Bronchial epithelial cell (primary cell): ENCODE results near the gene MAGI2. TPM values are rescaled to one million over a fixed set of nuclear protein-coding genes. Genes with fewer than 3 reads are reported as not detected.

Experiments
- DNase-seq: peaks from one replicate; pipeline ENCODE4 v3.0.0-alpha.2; 2010; ENCODE audit warnings: low read depth
- FAIRE-seq: peaks from 2 replicates; lab custom pipeline; 2011; peaks lifted over from hg19 to GRCh38; lab: Jason Lieb, UNC
- H3K27me3 ChIP-seq: 2 replicates; pipeline ENCODE4 v1.5.1; 2011; ENCODE audit warnings: low read length; ENCODE audit not compliant: control insufficient read depth, insufficient read depth
- H3K36me3 ChIP-seq: 2 replicates; pipeline ENCODE4 v1.5.1; 2011; ENCODE audit warnings: low read length; ENCODE audit not compliant: control insufficient read depth, insufficient read depth
- H3K4me3 ChIP-seq: 2 replicates; pipeline ENCODE4 v1.5.1; 2011; ENCODE audit warnings: mild to moderate bottlenecking, low read depth, low read length, control low read depth
- CTCF ChIP-seq: IDR thresholded peaks from 2 replicates; pipeline ENCODE4 v1.5.1; 2011; ENCODE audit warnings: mild to moderate bottlenecking, moderate library complexity, low read length, control low read depth, inconsistent platforms; ENCODE audit not compliant: insufficient read depth, severe bottlenecking
- total RNA-seq: library from RNA; depleted of rRNA; stranded (reverse); fragments of >200 nt; gene quantifications from 2 replicates; pipeline ENCODE4 v1.2.1, GENCODE V29; 2014

Gene MAGI2
- total RNA-seq, 1 donor from 2014 or later, result 2.6 TPM

DNA sequence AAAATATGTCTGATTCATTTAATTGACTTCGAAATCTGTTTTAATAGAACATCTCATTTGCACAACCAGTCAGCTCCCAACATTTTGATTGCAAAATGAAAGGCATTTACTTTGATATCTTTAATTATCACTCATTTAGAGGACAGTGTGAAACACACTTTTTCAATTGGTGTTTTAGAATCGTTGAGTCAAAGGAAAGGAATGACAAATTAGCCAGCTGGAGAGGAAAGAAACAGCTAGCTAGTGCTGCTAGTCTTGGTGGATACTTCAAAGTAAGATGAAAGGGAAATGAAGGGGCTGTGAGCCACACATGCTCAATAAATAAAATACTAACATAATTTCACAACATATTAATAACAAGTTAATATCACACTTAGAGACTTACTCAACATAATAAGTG, 1084.7 kb downstream of the MAGI2 start:
- Histone ChIP-seq H3K27me3 (no peaks in the 10 kb centered on the region), H3K4me3 (no peak overlapping the region), H3K36me3 (no peaks in the 10 kb centered on the region)
- DNase-seq (no peak), FAIRE-seq (no peak)
- TF ChIP-seq CTCF, result no peak

GRCh38 chr7:78367280-78367773, 1086.1 kb downstream of the MAGI2 start:
- H3K36me3 ChIP-seq, result no peaks in the 10 kb centered on the region
- DNase-seq, result no peak
- no peak overlapping the region for H3K4me3 ChIP-seq
- no peak for FAIRE-seq
- TF ChIP-seq CTCF, result no peak
- no peaks in the 10 kb centered on the region for H3K27me3 ChIP-seq

DNA sequence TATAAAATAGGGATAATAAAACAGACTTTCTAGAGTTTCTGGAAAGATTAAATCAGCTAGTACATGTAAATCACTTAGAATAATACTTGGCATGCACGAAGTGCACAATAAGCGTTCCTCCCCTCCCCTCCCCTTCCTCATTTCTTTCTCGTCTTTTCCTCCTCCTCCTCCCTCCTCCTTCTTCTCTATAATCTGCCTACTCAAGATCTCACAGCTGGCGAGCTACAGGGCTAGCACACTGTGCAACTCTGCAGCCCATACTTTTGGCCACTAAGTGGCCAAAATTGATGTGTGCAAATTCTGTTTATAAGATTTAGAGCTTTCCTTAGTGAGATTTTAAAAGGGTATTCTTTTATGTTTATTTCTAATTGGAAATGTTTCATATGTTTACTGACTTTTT, 1089.6 kb downstream of the MAGI2 start:
- Histone ChIP-seq H3K36me3 (no peaks in the 10 kb centered on the region), H3K4me3 (no peak overlapping the region), H3K27me3 (no peaks in the 10 kb centered on the region)
- DNase-seq (no peak), FAIRE-seq (no peak)
- no peak for TF ChIP-seq CTCF

DNA sequence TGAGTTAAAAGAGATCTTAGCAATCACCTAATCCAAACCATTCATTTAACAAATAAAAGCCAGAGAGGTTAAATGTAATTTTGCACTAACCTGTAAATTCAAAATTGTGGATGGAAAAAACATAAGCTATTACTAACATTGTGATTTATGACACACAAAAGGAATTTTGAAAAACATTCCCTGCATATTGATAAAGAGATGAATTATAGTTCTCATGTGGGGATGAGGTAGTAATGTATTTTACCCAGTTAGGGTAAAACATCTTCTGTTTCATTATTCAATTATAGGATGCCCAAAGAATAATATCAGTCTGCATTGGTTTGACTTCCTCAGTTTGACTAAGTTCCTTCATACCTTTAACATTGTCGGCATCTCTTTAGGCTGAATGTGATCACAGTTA, 1093.6 kb downstream of the MAGI2 start:
- FAIRE-seq, result no peak
- Histone ChIP-seq H3K36me3 (no peaks in the 10 kb centered on the region), H3K4me3 (no peak overlapping the region), H3K27me3 (no peaks in the 10 kb centered on the region)
- no peak for TF ChIP-seq CTCF
- no peak for DNase-seq

- TF ChIP-seq CTCF, result no peak
- no peak for FAIRE-seq
- Histone ChIP-seq H3K4me3 (no peak overlapping the region), H3K36me3 (no peaks in the 10 kb centered on the region), H3K27me3 (no peaks in the 10 kb centered on the region)
- no peak for DNase-seq
These were observed 1095.8 kb downstream of the MAGI2 start for GRCh38 chr7:78357709-78358108.

GRCh38 chr7:78355834-78356233, 1097.6 kb downstream of the MAGI2 start:
- FAIRE-seq (no peak), DNase-seq (no peak)
- H3K4me3 ChIP-seq, result no peak overlapping the region
- TF ChIP-seq CTCF, result no peak
- no peaks in the 10 kb centered on the region for H3K36me3 ChIP-seq
- H3K27me3 ChIP-seq, result no peaks in the 10 kb centered on the region
